Lower leg skin (tissue), 3 donors: ENCODE results near the gene RUNX1.

Experiments
- POLR2A ChIP-seq, 2 donors: fragments of 450-650 bp; IDR thresholded peaks; one replicate each; pipeline ENCODE4 v1.6.1; 2016 to 2017; ENCODE audit warnings: antibody characterized with exemption in 2 of 2, mild to moderate bottlenecking in 1 of 2, moderate library complexity in 1 of 2
- TF ChIP-seq, protein P1 (sequence below), 3 donors: fragments of 450-650 bp; IDR thresholded peaks; one replicate each; pipeline ENCODE4 v1.5.1; 2016; ENCODE audit warnings: antibody characterized with exemption in 3 of 3, mild to moderate bottlenecking in 3 of 3, moderate library complexity in 2 of 3

DNA sequence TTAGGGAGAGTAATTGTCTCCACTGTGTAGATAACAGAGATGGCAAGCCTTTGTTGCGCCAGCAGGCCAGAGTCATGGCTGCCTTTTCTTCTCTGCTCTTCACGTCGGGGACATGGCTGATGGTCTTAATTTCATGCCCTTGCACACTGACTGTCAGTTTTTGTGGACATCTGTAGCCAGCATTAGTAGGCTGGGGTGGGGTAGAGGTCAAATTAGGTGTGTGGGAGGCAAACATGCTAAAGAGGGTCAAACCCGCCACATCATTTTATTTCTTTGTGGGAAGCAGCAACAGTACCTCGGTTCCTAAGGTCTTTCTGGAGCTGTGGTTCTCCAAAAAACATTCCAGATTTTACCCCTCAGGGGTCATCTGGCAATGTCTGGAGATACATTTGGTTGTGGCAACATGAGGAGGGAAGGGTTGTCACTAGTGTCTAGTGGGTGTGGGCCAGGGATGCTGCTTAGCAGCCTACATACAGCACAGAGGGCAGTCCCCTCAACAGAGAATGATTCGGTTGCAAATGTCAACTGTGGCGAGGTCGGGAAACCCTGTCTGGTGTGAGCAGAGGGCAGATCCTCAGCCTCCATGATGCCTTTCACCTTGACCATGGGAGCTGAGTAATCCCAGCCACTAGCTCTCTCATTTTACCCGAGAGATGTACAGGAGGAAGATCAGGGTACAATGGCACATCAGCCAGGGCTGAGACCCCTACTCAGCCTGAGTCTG lies 14.7 kb downstream of the RUNX1 start:
- TF ChIP-seq POLR2A (IDR thresholded peaks at IDR 0.05) = no peak
- TF ChIP-seq, protein P1, sequence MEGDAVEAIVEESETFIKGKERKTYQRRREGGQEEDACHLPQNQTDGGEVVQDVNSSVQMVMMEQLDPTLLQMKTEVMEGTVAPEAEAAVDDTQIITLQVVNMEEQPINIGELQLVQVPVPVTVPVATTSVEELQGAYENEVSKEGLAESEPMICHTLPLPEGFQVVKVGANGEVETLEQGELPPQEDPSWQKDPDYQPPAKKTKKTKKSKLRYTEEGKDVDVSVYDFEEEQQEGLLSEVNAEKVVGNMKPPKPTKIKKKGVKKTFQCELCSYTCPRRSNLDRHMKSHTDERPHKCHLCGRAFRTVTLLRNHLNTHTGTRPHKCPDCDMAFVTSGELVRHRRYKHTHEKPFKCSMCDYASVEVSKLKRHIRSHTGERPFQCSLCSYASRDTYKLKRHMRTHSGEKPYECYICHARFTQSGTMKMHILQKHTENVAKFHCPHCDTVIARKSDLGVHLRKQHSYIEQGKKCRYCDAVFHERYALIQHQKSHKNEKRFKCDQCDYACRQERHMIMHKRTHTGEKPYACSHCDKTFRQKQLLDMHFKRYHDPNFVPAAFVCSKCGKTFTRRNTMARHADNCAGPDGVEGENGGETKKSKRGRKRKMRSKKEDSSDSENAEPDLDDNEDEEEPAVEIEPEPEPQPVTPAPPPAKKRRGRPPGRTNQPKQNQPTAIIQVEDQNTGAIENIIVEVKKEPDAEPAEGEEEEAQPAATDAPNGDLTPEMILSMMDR (IDR thresholded peaks at IDR 0.05) = no peak
